Activated CD4-positive, alpha-beta T cell treated with anti-CD3 and anti-CD28 coated beads for 48 hours (primary cell): Measurements from ENCODE around the gene GFER.
"Not testable (repeated sequence)": the region's sequence is repeated elsewhere in the genome, so short reads cannot be mapped to it uniquely, and the experiment has no call there.

Experiments used
- DNase-seq: peaks from one replicate; pipeline ENCODE4 v3.0.0-alpha.2; 2020

The GFER gene

DNA sequence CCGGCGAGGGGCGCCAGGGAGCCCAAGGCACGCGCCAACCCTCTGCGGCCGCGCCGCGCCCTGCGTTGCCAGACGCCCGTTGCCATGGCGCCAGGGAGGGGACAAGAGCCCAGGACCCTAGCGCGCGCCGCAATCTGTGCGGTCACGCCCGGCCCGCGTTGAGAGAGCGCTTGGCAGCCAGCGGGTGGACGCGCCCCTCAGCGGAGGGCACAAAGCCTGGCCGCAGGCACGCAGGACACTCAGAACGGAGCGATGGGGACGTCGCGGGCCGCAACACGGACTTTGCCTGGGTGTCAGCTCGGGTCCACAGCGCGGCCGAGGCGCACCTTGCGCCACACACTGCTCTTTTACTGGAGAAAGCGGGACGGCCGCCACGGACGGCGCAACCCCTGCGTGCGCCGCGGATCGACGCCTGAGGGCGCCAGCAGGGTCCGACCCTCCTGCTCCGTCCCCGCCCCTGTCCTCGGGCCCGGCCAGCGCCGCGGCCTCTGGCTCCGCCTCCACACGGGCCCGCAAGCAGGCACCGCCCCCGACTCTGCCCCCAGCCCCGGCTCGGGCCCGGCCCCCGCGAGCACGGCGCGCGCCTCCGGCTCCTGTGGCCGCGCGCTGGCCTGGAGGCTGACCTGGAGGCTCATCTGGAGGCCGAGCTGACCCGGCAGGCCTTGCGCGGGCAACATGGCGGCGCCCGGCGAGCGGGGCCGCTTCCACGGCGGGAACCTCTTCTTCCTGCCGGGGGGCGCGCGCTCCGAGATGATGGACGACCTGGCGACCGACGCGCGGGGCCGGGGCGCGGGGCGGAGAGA, at the start of gene GFER:
Gene GFER, plus strand, starts transcription at position 650 of the 803 bp plus-strand sequence. Its CDS starts 26 bp downstream, at position 676.
- peak; percentile 77 for DNase-seq

DNA sequence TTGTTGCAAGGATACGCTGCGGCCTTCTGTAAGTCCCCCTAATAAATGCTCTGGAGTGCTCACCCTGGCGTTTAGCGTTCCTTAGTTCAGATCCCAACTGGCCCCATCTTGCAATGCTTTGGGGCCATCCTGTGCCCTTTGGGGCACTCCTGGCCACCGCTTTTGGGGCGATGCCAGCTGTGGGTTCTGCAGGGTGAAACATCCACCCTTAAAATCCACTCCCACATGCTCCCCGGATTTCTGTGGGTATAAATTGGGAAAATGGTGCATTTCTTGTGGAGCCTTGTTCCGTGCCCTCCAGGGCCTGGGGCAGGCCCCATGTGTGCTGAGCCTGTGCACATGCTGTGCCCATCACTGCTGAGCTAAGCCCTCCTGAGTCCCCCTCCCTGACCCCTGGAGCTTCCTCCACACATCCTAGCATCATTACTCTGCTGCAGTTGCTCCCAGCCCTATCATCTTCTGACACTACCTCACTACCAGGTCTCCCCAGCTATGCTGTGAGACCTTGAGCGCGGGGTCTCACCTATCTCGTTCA, 47.0 kb upstream of the GFER start:
- DNase-seq = no peak

DNA sequence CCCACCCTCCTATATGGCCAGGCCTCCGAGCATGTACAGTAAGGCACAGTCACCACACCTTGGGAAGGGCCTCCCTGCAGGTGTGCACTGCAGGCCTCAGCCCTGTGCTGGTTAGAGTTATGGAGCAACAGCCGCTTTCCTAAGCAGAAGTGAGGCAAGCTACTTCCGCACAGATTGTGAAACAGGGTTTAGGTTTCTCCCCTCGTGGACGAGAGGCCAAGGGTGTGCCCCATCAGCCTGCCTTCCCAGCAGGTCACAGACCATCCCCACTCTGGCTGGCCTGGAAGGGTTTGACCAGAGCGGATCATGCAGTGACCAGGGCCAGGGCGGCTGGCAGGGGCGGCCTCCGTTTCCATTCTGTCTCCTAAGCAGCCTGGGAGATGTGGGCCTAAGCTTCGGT, 45.7 kb upstream of the GFER start:
- no peak for DNase-seq

- DNase-seq = no peak
Observed at GRCh38 chr16:1938910-1939309, 45.1 kb upstream of the GFER start.

GRCh38 chr16:1939833-1940232, 44.2 kb upstream of the GFER start:
- DNase-seq = not testable (repeated sequence)

- no peak for DNase-seq
Observed at GRCh38 chr16:1940273-1941161, 43.5 kb upstream of the GFER start.

DNA sequence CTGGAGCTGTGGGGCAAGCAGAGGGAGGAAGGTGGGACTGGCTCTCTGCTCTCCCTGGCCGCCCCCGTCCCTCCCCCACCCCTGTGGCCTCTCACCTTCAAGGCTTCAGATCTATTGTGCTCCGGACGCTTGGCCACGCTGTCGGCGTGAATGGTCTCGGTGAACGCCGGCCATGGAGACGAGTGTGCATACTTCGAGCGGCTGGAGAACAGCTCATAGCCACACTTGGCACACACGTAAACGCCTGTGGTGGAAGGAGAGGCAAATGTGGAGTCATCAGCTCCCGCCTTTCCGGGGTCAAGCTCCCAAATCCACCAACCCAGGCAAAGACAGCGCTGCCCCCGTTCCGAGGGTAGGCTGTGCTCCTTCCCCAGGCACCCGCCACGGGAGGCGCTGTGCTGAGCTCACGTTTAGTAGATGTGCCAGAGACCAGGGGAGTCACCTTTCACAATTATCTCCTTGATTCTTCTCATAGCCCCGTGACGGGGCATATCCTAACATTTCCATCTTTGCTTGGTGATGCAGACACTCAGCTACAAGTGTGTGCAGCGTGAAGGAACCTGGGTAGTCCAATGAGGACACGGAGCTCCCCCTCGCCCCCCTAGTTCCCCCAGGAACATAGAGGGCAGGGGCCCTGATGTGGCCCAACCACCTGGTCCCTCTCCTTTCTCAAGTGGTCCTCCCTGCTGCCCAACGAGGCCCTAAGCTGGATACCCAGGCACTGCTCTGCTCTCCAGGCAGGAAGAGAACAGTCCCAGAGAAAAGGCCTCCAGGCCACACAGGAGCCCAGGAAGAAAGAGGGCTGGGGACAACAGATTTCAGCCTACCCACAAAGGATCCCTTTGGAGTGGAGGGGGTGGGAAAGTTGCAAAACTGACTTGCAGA, 42.6 kb upstream of the GFER start:
- DNase-seq = no peak

- DNase-seq = peak; percentile 41
Observed at GRCh38 chr16:1942047-1942809, 41.8 kb upstream of the GFER start.

GRCh38 chr16:1942810-1943726, 40.9 kb upstream of the GFER start, which contains the start of gene MSRB1:
Gene MSRB1 (minus strand): TSS chr16:1943199. CDS start chr16:1943156, 43 bp downstream.
- DNase-seq = peak; percentile 100

- no peak for DNase-seq
Observed at GRCh38 chr16:1944612-1945199, 39.3 kb upstream of the GFER start.

DNA sequence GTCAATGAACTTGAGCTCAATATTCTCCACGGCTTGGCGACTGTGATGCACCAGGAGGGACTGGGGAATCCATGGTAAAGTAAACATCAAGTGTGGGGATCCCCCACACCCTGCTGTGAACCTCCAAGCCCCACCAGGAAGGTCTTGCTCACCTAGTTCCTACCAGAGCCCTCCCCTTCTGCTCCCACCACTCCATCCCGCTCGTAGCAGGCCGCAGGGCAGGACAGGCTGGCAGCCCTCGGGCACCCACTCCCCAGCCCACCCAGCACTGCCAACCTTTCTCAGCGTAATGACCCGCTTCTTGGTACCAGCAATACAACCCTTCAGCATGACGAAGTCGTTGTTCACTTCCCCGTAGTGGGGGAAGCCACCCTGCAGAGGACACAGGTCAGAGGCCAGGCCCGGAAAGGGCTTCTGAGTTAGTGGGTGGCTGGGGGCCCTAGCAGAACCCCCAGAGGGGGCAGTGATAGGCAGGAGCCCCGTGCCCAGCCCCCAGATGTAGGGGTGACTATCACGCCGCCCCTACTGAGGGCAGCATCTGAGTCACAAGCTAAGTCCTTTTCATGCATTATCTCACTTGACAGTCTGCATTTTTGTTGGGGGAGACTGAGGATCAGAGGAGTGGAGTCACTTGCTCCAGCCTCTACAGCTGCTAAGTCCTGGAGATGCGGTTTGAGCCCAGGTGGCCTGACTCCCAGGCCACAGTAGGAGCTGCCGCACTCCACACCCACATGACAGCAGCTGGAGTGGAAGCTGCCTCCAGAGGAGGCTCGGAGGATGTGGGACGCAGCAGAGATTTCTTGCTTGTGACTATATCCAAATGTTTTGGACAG, 38.2 kb upstream of the GFER start:
- DNase-seq = no peak

GRCh38 chr16:1946495-1947368, 37.3 kb upstream of the GFER start:
- DNase-seq = no peak

DNA sequence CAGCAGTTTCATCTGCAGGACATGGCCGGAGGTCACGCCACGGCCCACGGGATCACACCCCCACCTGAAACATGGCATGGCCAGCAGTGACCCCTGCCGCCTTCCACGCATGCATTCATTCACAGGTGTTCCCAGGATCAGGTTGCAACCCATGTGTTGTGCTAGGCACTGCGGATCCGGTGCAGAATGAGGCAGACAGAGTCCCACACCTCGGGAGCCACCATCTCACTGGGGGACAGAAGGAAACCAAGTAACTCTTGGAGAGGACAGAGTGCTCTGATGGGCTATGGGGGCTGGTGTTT, 36.7 kb upstream of the GFER start:
- DNase-seq = no peak

GRCh38 chr16:1949507-1949906, 34.5 kb upstream of the GFER start:
- no peak for DNase-seq

DNA sequence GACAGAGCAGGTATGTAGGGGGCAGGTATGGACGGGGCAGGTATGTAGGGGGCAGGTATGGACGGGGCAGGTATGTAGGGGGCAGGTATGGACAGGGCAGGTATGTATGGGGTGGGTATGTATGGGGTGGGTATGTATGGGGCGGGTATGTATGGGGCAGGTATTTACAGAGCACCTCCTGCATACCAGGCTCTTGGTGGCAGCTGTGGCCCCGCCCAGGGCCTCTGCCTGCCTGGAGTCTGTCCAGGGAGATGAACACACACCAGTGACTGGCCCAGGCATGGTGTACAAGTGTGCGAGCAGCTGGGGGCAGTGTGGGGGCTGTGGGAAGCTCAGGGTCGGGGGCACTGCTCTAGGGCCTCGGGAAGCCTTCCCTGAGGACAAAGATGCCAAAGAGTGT, 33.9 kb upstream of the GFER start:
- no peak for DNase-seq

DNA sequence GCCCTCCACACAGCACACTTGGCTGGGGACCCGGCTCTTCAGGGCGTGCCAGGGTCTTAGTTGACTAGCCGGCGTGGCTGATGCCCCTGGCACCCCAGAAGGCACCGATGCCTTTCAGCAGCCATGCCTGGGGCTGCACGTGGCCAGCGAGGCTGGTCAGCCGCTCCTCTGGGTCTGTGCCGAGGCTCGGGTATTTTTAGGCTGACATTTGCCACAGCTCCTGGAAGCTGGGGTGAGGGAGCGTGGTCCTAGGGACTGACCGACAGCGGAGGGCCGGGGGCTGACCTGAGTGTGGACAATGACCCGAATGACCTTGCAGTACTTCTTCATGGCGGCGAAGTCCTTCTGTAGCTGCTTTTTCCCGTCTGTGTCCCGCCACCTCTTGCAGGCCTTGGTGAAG, 33.4 kb upstream of the GFER start:
- DNase-seq = no peak

- DNase-seq = no peak
Observed at GRCh38 chr16:1953734-1954133, 30.3 kb upstream of the GFER start.

DNA sequence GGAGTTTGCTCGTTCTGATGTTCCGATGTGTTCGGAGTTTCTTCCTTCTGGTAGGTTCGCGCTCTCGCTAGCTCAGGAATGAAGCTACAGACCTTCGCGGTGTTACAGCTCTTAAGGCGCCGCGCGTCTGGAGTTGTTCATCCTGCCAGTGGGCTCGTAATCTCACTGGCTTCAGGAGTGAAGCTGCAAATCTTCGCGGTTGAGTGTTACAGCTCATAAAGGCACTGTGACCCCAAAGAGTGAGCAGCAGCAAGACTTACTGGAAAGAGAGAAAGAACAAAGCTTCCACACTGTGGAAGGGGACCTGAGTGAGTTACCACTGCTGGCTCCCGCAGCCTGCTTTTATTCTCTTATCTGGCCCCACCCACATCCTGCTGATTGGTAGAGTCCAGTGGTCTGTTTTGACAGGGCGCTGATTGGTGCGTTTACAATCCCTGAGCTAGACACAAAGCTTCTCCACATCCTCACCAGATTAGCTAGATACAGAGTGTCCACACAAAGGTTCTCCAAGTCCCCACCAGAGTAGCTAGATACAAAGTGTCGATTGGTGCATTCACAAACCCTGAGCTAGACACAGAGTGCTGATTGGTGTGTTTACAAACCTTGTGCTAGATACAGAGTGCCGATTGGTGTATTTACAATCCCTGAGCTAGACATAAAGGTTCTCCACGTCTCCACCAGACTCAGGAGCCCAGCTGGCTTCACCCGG, 26.4 kb upstream of the GFER start:
- not testable (repeated sequence) for DNase-seq
